T-helper 22 cell (primary cell): ENCODE data around the gene PAK5.

Experiments used
- DNase-seq: peaks from one replicate; pipeline ENCODE4 v3.0.0-alpha.2; 2020; ENCODE audit warnings: low read depth

The PAK5 gene

DNA sequence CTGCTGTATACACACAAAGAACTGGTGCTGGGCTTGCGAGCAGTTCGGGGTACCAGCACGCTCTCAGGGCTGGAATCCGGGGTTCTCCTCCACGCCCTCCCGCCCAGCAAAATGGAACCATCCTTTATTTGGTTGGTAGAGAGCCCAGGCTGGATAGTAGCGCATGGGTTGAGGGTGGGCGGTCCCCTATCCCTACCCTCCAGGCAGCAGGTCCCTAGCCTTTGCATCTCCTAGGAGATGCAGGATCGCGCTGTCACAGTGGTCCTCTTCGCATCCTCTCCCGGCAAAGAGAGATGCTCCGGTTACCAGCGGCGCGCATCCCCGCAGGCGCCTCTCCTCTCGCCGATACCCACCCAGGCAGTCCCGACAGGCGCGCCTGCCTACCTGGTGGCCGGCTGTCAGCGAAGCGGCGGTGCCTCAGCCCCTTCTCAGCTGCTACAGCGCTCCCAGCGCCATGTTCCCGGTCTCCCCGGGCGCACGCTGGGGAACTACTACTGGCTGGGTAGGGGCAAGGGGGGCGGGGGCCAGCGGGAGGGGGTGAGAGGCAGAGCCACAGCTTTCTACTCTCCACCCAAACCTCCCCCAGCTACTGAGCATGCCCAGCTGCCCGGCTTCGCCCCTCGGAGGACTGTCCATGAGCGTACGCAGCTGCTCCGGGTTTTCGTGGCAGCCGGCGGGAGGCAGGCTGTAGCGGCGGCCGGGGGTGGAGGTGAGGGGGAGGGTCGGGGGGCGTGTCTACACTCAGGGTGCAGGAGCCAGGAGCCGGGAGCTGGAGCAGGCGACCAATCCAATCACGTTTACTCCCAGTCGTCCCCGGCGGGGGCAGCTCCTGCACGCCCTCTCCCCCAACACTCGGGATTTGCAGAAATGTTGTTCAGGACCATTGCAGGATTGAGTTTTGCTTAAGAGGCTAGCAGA lies at the start of gene PAK5:
Gene PAK5, minus strand, starts transcription at position 699 of the 918 bp plus-strand sequence. CDS start 194,748 bp downstream, outside the sequence.
- no peak for DNase-seq

DNA sequence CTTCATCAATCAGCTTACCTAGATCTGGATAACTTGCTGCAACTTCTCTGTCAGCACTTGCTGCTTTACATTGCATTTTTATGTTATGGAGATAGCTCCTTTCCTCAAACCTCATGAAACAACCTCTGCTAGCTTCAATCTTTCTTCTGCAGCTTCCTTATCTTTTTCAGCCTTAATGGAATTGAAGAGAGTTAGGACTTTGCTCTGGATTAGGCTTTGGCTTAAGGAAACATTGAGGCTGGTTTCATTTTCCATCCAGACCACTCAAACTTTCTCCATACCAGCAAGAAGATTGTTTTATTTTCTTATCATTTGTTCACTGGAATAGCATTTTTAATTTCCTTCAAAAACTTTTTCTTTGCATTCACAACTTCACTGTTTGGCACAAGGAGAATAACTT lies 48.8 kb upstream of the PAK5 start:
- no peak for DNase-seq

DNA sequence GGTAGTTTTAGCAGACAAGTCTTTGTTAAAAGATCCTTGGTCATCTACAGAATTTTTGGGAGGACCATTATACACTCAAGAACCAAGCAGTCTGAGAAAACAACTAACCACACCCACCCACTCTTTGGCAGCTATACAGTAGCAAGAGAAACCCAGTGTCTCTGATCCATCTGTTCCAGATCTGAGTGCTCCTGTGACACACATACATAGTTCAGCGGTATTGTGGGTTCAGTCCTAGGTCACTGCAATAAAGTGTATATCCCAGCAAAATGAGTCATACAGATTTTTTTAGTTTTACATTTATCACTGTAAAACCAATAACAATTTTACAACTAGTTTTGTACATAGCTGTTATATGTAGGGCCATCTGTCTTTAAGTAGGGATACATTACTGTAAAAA lies 47.4 kb upstream of the PAK5 start:
- DNase-seq: no peak

DNA sequence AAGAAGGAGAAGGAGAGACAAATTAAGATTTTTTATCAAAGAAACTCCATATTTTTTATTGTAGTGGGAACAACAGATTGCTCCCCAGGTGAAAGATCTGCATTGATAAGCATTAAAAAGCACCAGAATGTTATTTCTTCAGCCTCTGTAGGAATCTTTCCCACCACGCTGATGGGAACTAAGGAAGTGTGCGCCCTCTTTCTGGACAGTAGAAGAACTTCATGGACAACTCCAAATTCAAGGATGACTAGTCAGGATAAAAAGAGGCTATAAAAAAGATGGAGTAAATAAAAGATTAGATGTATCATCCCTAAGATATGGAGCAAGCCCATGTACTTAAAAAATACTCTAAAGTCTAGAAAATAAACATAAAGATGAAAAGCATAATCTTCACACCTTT lies 45.8 kb upstream of the PAK5 start:
- DNase-seq: no peak

- DNase-seq: no peak
Measured at GRCh38 chr20:9884061-9884460, 45.2 kb upstream of the PAK5 start.

- DNase-seq: no peak
Measured at GRCh38 chr20:9877932-9878495, 39.1 kb upstream of the PAK5 start.

DNA sequence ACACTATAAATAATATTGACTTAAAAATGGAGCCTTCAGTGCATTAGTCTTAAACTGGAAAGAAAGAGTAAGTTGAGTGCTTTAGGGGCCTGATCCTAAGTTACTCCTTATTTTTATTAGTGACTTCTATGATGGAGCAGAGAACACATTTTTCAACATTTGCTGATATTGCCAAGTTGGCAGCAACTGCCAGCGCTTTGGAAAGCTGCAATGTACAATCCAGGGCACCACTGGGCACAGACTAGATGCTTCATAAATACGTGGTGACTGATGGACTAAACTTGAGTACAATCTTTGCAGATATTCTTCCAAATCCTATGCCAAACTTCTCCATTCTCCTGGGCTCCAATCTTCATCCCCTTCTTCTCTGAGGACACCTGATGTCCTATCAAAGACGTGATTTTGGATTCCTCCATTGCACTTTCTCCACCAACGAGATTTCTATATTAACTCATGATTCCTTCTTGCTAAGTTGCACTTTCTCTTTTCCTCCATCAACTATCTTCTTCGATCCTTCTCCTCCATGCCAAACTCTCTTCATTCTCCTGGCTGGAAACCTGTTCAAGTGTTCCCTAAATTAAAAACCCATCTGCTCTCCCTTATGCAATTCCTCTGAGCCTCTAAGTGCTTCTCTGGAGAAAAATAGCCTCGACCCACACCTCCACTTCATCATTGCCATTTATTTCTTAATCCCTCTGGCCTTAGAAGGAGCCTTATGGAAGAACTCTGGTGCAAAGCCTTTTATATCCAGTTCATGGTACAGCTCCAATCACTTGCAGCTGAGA lies 28.5 kb upstream of the PAK5 start:
- no peak for DNase-seq

- no peak for DNase-seq
Measured at GRCh38 chr20:9852566-9852965, 13.7 kb upstream of the PAK5 start.

GRCh38 chr20:9839626-9840025 lies 750 bp upstream of the PAK5 start:
- DNase-seq: no peak

DNA sequence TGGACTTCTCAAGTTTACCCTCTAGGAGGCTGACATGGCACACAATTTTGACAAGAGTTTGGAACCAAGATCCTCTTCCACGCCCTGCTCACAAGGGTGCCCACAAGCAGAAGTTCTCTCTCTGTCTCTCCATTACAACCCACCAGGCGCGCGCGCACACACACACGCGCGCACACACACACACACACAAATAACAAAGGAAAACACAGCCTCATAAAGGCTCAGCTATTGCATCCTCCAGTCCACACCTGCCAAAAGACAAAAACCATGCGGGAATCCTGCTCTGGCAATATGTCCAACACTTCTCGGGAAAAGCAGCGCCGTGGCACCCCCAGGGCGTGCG lies 870 bp downstream of the PAK5 start:
- DNase-seq: no peak

GRCh38 chr20:9837634-9838033 lies 1.2 kb downstream of the PAK5 start:
- DNase-seq: no peak

DNA sequence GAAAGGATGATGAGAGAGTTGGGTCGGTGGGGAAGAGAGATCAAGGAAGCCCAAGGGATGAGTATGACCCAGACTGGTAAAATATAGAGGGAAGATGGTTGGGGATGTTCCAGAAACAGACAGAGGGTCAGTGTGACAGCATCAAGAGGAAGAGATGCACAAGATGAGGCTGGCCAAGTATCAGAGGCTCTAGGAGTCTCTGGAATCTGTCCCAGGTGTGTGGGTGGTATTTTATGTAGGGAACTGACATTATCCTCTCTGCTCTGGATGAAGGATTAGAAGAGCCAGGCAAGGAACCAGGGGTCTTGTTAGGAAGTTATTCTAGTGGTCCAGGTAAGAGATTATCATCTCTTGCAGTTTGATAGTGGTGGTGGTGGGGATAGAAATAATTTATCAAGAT lies 3.6 kb downstream of the PAK5 start:
- DNase-seq: no peak

GRCh38 chr20:9831032-9831431 lies 7.8 kb downstream of the PAK5 start:
- no peak for DNase-seq

DNA sequence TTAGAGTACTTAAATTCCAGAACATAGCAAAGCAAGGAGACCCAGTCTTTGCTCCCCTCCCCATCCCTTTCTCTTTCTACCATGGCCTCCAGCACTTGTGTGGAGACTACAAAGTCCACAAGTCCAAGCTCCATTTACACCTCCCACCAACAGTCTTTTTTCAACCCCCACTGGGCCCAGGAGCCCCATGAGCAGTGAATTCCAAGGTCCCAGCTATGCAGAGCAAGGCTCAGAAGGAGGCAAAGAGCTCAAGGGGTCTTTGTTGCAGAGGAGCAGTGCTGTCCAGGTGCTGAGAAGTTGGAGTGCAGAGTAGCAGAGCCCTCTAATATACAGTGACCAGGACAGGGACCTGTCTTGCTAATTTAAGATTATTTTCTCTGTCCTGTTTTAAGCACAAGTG lies 9.0 kb downstream of the PAK5 start:
- no peak for DNase-seq

DNA sequence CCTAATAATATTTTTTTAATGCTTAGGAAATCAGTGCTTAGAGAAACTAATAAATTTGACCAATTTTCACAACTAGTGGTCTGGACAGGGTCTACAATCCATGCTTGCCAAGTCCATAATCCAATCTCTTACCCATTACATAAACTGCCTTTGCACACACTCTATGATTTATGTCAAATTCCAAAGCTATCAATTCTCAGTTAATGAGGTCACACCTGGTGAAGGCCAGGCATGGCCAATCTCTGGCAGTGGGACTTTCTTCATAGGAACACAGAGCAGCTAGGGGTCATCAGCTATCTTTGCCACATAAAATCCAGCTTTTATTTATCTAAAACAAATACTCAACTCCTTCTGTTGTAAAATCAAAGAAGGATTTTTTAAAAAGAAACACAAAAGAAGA lies 21.2 kb downstream of the PAK5 start:
- no peak for DNase-seq

- DNase-seq: no peak
Measured at GRCh38 chr20:9815632-9816031, 23.2 kb downstream of the PAK5 start.

DNA sequence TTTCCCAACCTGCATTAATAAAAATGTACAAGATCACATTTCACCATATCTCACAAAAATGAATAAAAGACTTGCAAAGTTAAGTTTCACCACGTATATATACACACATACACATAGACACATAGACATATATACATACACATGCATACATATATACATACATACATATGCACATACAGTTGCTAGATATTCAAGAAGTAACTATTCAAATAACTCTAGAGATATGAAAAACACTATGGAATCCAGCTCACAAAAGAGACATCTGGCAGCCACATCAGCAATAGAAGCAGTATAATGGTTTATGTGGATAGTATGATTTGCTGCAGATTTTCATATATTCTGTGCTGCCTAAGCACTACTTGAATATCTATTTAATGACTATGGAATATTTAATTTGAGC lies 28.1 kb downstream of the PAK5 start:
- no peak for DNase-seq

DNA sequence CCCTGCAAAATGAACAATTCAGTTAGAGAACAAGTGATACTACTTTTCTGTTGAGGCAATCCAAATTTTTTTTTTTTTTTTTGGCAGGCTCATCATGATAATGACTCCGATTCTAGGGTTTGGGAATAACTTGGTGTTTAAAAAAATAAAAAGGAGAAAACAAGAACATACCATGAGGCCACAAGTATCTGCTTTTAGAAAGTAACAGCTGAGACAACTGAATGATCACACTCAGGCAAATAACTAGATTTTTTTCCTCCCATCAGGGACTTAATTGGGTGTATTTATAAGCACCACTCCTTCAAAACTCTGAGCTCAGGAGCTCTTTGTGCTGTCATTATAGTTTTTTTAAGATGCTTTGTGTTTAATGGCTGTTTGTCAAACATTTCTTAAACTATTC lies 29.6 kb downstream of the PAK5 start:
- no peak for DNase-seq

DNA sequence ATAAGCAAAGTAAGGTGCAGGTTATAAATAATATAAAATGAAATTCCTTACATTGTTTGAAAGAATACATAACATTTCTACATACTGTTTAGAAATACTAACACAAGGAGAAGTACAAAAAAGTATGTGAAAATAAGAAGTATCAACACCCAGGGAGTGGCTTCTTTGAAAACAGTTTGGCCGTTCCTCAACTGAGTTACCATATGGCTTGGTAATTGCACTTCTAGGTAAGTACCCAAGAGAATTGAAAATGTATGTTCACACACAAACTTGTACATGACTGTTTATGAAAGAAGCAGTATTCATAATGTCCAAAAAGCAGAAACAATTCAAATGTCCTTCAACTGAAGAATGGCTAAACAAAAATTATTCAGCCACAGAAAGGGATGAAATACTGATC lies 30.7 kb downstream of the PAK5 start:
- DNase-seq: no peak

DNA sequence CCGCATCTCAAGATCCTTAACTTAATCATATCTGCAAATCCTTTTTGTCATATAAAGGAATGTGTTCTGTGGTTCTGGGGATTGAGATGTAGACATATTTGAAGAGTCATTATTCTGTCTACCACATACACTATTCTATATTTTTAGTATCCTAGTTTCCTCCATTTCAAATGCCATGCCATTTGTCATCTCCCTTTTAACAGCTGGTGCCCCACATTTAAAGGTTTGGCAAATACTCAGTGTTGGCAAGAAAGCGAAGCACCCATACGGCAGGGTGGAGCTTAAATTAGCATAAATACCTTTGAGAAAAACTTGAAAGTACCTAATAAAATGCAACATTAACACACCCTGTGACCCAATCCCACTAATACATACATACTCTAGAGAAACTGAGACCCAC lies 31.7 kb downstream of the PAK5 start:
- no peak for DNase-seq

DNA sequence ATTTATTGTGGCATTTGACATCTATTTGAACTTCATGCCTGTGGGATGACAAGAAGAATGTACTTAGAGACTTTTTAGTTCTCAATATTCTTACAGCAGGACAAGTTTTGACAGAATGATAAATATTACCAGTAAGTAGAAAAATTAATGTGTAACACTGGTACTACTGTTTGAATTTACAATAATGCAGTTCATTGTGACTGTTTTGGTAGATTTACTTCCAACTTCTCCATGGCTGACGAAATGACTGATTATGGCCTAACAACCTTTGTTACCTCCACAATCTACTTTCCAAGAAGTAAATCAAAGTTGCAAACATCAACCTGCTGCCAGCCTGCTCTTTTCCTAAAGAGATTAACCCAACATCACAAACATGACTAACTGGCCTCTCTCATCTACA lies 38.5 kb downstream of the PAK5 start:
- no peak for DNase-seq

GRCh38 chr20:9794831-9795230 lies 44.0 kb downstream of the PAK5 start:
- DNase-seq: no peak

DNA sequence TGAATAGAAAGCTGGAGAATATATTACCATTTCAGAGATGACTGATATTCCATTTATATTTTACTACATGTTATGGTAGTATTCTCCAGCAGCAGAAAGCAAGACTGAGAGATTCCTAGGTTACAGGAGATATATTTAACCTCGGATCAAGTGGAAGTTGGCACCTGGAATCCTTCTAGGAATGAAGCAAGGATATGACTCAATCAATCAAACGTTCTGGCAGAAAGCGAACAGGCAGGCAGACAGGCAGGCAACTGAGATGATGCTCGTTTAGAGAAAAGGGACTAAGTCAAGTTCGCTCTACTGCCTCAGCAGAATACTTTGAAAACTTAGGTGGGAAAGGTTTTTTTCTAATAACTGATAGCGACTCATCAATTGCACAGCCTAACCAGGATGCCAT lies 46.2 kb downstream of the PAK5 start:
- DNase-seq: no peak
